HCT116 (cell line): Measurements from ENCODE around the gene MYEOV. TPM values are rescaled to one million over a fixed set of nuclear protein-coding genes. Genes with fewer than 3 reads are reported as not detected.

Experiments used
- ATAC-seq: fragments of 200-7000 bp; cut with Tn5 transposase; 2 replicates; pipeline ENCODE4 v1.9.1; 2020; ENCODE audit warnings: mild to moderate bottlenecking, moderate library complexity
- BruUV-seq: library from RNA; stranded (reverse); fragments of 400-500 nt; replicated peaks from 2 replicates; lab custom pipeline; 2021; lab: Mats Ljungman, UMichigan
- CTCF ChIA-PET: fragments of 300-600 bp; sonication (Branson Sonifier 250); formaldehyde crosslinking; loops from one replicate; lab custom pipeline; 2021; ENCODE audit warnings: antibody characterized with exemption; lab: Charles Lee
- POLR2A ChIA-PET: fragments of 300-600, 350-600 bp; sonication (Branson Sonifier 250); formaldehyde crosslinking; loops from one replicate; lab custom pipeline; 2021; ENCODE audit warnings: antibody characterized with exemption; lab: Charles Lee
- RAD21 ChIA-PET, 2 experiments: fragments of 300-600 bp; sonication (Branson Sonifier 250); formaldehyde crosslinking; loops; one replicate each; lab custom pipeline; 2023; ENCODE audit warnings: low total read pairs in 2 of 2; ENCODE audit not compliant: uncharacterized antibody in 2 of 2, unreplicated experiment in 2 of 2, low non-redundant PET in 1 of 2; lab: Charles Lee
- DNase-seq: peaks from one replicate; pipeline ENCODE4 v3.0.0-alpha.2; 2010; ENCODE audit warnings: low read depth, low spot score
- H2AFZ ChIP-seq: fragments of 200-600 bp; shearing (Covaris generic), sonication (generic); 2 replicates; pipeline ENCODE4 v1.6.1; 2017; ENCODE audit warnings: low read depth, mixed run types, mixed read lengths, antibody characterized with exemption, low read length; ENCODE audit not compliant: poor library complexity, severe bottlenecking
- H3K27ac ChIP-seq: 2 replicates; pipeline ENCODE4 v1.5.1; 2012; ENCODE audit warnings: low read depth, low read length
- H3K27me3 ChIP-seq: fragments of 200-600 bp; sonication (generic); 2 replicates; pipeline ENCODE4 v1.6.1; 2016; ENCODE audit warnings: mixed run types, low read length, mixed read lengths; ENCODE audit not compliant: insufficient read depth
- H3K36me3 ChIP-seq, 2 experiments: fragments of 200-500 bp in 1 of 2; fragments of 200-600 bp in 1 of 2; sonication (Bioruptor generic) in 1 of 2; sonication (generic) in 1 of 2; 2 replicates each; pipeline versions ENCODE4 v1.5.1 to v1.6.1; 2014 to 2016; ENCODE audit warnings: low read length in 2 of 2, inconsistent platforms in 1 of 2, mixed read lengths in 1 of 2, mixed run types in 1 of 2; ENCODE audit not compliant: insufficient read depth in 2 of 2, control insufficient read depth in 1 of 2
- H3K4me1 ChIP-seq, 2 experiments: fragments of 200-600 bp in 1 of 2; sonication (generic) in 1 of 2; 2 replicates each; pipeline versions ENCODE4 v1.5.1 to v1.6.1; 2012 to 2017; ENCODE audit warnings: low read length in 2 of 2, inconsistent platforms in 1 of 2, mild to moderate bottlenecking in 1 of 2, mixed read lengths in 1 of 2, mixed run types in 1 of 2, moderate library complexity in 1 of 2; ENCODE audit not compliant: insufficient read depth in 2 of 2, control insufficient read depth in 1 of 2
- H3K4me2 ChIP-seq: fragments of 200-600 bp; sonication (generic); 2 replicates; pipeline ENCODE4 v1.6.1; 2017; ENCODE audit warnings: mixed run types, low read length, mixed read lengths
- H3K4me3 ChIP-seq, 2 experiments: fragments of 200-600 bp in 1 of 2; sonication (generic) in 1 of 2; replicated peaks in 1 of 2; 2 replicates each; pipeline ENCODE4 v1.5.1; 2011 to 2016; ENCODE audit warnings: low read length in 2 of 2, control low read depth in 1 of 2, low read depth in 1 of 2, mild to moderate bottlenecking in 1 of 2, mixed read lengths in 1 of 2, mixed run types in 1 of 2
- H3K79me2 ChIP-seq: fragments of 200-600 bp; sonication (generic); 2 replicates; pipeline ENCODE4 v1.6.1; 2017; ENCODE audit warnings: mild to moderate bottlenecking, mixed run types, low read length, moderate library complexity, mixed read lengths; ENCODE audit not compliant: insufficient read depth
- H3K9ac ChIP-seq: fragments of 200-600 bp; sonication (generic); 2 replicates; pipeline ENCODE4 v1.6.1; 2016; ENCODE audit warnings: low read length, mixed read lengths
- H3K9me2 ChIP-seq: fragments of 200-600 bp; sonication (generic), shearing (Covaris generic); 2 replicates; pipeline ENCODE4 v1.6.1; 2017; ENCODE audit warnings: mixed run types, mild to moderate bottlenecking, moderate library complexity; ENCODE audit not compliant: insufficient read depth
- H3K9me3 ChIP-seq, 2 experiments: fragments of 200-500 bp in 1 of 2; fragments of 200-600 bp in 1 of 2; sonication (Bioruptor generic) in 1 of 2; sonication (generic) in 1 of 2; 2 replicates each; pipeline ENCODE4 v1.6.1; 2014 to 2017; ENCODE audit warnings: low read length in 2 of 2, mixed read lengths in 2 of 2, inconsistent platforms in 1 of 2, low read depth in 1 of 2, mild to moderate bottlenecking in 1 of 2, mixed run types in 1 of 2, moderate library complexity in 1 of 2; ENCODE audit not compliant: control insufficient read depth in 1 of 2, insufficient read depth in 1 of 2
- H4K20me1 ChIP-seq: fragments of 200-600 bp; sonication (generic), shearing (Covaris generic); 2 replicates; pipeline ENCODE4 v1.6.1; 2017; ENCODE audit warnings: mixed run types, mild to moderate bottlenecking, moderate library complexity; ENCODE audit not compliant: insufficient read depth
- CEBPB ChIP-seq: IDR thresholded peaks from 2 replicates; pipeline ENCODE4 v1.6.1; 2012; ENCODE audit warnings: low read depth
- FOSL1 ChIP-seq: IDR thresholded peaks from 2 replicates; pipeline ENCODE4 v1.6.1; 2012; ENCODE audit warnings: low read depth
- POLR2A ChIP-seq: IDR thresholded peaks from 2 replicates; pipeline ENCODE4 v1.7.0; 2011; ENCODE audit warnings: borderline replicate concordance; ENCODE audit not compliant: insufficient read depth, insufficient read length; ENCODE audit errors: extremely low read depth
- POLR2AphosphoS5 ChIP-seq: IDR thresholded peaks from 2 replicates; pipeline ENCODE4 v1.6.1; 2011; ENCODE audit warnings: mild to moderate bottlenecking, low read depth, low read length, moderate library complexity
- TCF7L2 ChIP-seq: IDR thresholded peaks from 2 replicates; pipeline ENCODE4 v1.7.0; 2011; ENCODE audit warnings: borderline replicate concordance, inconsistent platforms; ENCODE audit not compliant: insufficient read depth, insufficient read length; ENCODE audit errors: extremely low read depth
- YY1 ChIP-seq: IDR thresholded peaks from 2 replicates; pipeline ENCODE4 v1.6.1; 2011; ENCODE audit warnings: low read length, low read depth, moderate library complexity, mild to moderate bottlenecking; ENCODE audit not compliant: insufficient replicate concordance; ENCODE audit errors: extremely low read depth
- intact Hi-C: fragments of 100-400 bp; cut with micrococcal nuclease; formaldehyde crosslinking; loops from 2 replicates; pipeline ENCODE4 v1.10.0; 2022
- total RNA-seq: library from RNA; stranded (reverse); gene quantifications from one replicate; pipeline ENCODE4 v1.2.1, GENCODE V29; 2021; ENCODE audit not compliant: unreplicated experiment
- TF ChIP-seq, protein P1 (sequence below), 3 experiments: fragments of 200-600 bp in 1 of 3; sonication (generic) in 1 of 3; IDR thresholded peaks in 2 of 3; conservative IDR thresholded peaks in 1 of 3; 2 replicates each; pipeline ENCODE4 v1.5.1; 2012 to 2017; ENCODE audit warnings: low read depth in 2 of 3, low read length in 2 of 3, antibody characterized with exemption in 1 of 3, borderline replicate concordance in 1 of 3, control low read depth in 1 of 3, mild to moderate bottlenecking in 1 of 3, mixed read lengths in 1 of 3, mixed run types in 1 of 3, moderate library complexity in 1 of 3; ENCODE audit not compliant: insufficient read depth in 1 of 3

Gene MYEOV
- total RNA-seq, 1 experiment from 2014 or later = 135 TPM

DNA sequence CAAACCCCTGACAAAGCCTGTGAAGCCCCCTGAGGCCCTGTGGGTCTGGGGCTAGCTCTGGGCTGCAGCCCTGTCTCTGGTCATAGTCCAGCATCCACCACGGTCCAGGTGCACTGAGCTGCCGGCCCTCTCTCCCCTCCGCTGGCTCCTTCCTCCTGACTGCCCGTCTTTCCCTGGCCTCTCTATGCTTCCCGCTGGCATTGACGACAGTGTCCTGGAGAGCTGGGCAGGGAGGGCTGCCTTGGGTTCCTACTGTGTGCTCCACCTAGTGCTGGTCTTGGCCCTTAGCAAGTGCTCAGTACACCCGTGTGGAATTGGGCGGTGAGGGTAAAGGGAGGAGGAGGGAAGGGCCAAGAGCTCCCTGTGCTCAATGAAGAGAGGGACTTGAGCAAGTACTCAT lies 868 bp upstream of the MYEOV start:
- H3K4me3 ChIP-seq = peak overlapping the region in 1 of 2 experiments; percentile 97; a peak in 1 of 4 replicates
- peaks cover 32 to 48% of the 10 kb centered on the region in 2 experiments for H3K4me1 ChIP-seq
- peak overlapping the region; percentile 95 for H3K4me2 ChIP-seq
- H3K9me2 ChIP-seq = no peaks in the 10 kb centered on the region
- ChIA-PET RAD21 (interaction anchor here (0.9 to 2.2 kb wide), 7 partner anchors 162 to 387 kb away, joined by 3 to 9 read pairs (median 7); no protein-coding TSS in a partner anchor), CTCF (interaction anchor here (0.8 to 2.4 kb wide), 12 partner anchors 10 to 391 kb away, joined by 3 to 22 read pairs (median 4); partner anchors contain the start of gene LTO1), POLR2A (interaction anchor here (0.9 to 3.1 kb wide), 7 partner anchors 9 to 363 kb away, joined by 3 to 16 read pairs (median 4); no protein-coding TSS in a partner anchor)
- H3K79me2 ChIP-seq = peaks cover 38% of the 10 kb centered on the region
- BruUV-seq = no TSS peak
- peak; percentile 44 for DNase-seq
- peak; percentile 34 for ATAC-seq
- intact Hi-C loops = loop anchor here (5.0 to 10.0 kb wide), 2 partner anchors 156 to 382 kb away; partner anchors contain the start of gene LTO1
- peak overlapping the region; percentile 98 for H3K9ac ChIP-seq
- no peaks in the 10 kb centered on the region for H3K27me3 ChIP-seq
- peak overlapping the region; percentile 99 for H3K27ac ChIP-seq
- no peak overlapping the region for H2AFZ ChIP-seq
- TF ChIP-seq, protein P1, sequence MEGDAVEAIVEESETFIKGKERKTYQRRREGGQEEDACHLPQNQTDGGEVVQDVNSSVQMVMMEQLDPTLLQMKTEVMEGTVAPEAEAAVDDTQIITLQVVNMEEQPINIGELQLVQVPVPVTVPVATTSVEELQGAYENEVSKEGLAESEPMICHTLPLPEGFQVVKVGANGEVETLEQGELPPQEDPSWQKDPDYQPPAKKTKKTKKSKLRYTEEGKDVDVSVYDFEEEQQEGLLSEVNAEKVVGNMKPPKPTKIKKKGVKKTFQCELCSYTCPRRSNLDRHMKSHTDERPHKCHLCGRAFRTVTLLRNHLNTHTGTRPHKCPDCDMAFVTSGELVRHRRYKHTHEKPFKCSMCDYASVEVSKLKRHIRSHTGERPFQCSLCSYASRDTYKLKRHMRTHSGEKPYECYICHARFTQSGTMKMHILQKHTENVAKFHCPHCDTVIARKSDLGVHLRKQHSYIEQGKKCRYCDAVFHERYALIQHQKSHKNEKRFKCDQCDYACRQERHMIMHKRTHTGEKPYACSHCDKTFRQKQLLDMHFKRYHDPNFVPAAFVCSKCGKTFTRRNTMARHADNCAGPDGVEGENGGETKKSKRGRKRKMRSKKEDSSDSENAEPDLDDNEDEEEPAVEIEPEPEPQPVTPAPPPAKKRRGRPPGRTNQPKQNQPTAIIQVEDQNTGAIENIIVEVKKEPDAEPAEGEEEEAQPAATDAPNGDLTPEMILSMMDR (IDR thresholded peaks at IDR 0.05 in 2 of 3, conservative IDR thresholded peaks at IDR 0.05 in 1 of 3; ENCODE audit: borderline replicate concordance in 1 of 3, insufficient read depth in 1 of 3, low read depth in 2 of 3, low read length in 2 of 3) = peak in 1 of 3 experiments; percentile 51; a peak in 2 of 6 replicates
- TF ChIP-seq TCF7L2 (no peak), FOSL1 (no peak), POLR2A (no peak), CEBPB (no peak), YY1 (no peak), POLR2AphosphoS5 (no peak)
- peaks cover 0 to 10% of the 10 kb centered on the region in 2 experiments; a peak in 1 of 4 replicates for H3K36me3 ChIP-seq
- no peaks in the 10 kb centered on the region for H4K20me1 ChIP-seq
- no peaks in the 10 kb centered on the region for H3K9me3 ChIP-seq
